GM12864 (cell line): ENCODE data around the gene CTSZ.

Experiments
- DNase-seq: peaks from one replicate; pipeline ENCODE4 v3.0.0-alpha.2; 2011; ENCODE audit warnings: low read depth
- H3K4me3 ChIP-seq: 2 replicates; pipeline ENCODE4 v1.5.1; 2011; ENCODE audit warnings: mild to moderate bottlenecking, low read depth, low read length, control low read depth
- CTCF ChIP-seq: IDR thresholded peaks from 2 replicates; pipeline ENCODE4 v1.5.1; 2011; ENCODE audit warnings: low read depth, mild to moderate bottlenecking, moderate library complexity, low read length, control low read depth, inconsistent platforms; ENCODE audit errors: missing control alignments

The CTSZ gene

GRCh38 chr20:59025511-59025910 lies 18.5 kb upstream of the CTSZ start:
- no peak for DNase-seq
- no peak overlapping the region for H3K4me3 ChIP-seq
- no peak for TF ChIP-seq CTCF

GRCh38 chr20:59025086-59025485 lies 18.0 kb upstream of the CTSZ start:
- no peak for TF ChIP-seq CTCF

GRCh38 chr20:59024111-59024530 lies 17.1 kb upstream of the CTSZ start:
- H3K4me3 ChIP-seq = no peak overlapping the region
- TF ChIP-seq CTCF = no peak
- DNase-seq = no peak

More at GRCh38 chr20:59025086-59025485, 18.0 kb upstream of the CTSZ start:
- DNase-seq = no peak
- no peak overlapping the region for H3K4me3 ChIP-seq

- no peak for DNase-seq
Measured at GRCh38 chr20:59023616-59024015, 16.6 kb upstream of the CTSZ start.

GRCh38 chr20:59022754-59023153 lies 15.7 kb upstream of the CTSZ start:
- TF ChIP-seq CTCF = no peak
- no peak for DNase-seq
- no peak overlapping the region for H3K4me3 ChIP-seq

More at GRCh38 chr20:59023616-59024015, 16.6 kb upstream of the CTSZ start:
- H3K4me3 ChIP-seq = no peak overlapping the region
- TF ChIP-seq CTCF = no peak

- H3K4me3 ChIP-seq = no peak overlapping the region
- DNase-seq = no peak
Measured at GRCh38 chr20:59020938-59021551, 14.0 kb upstream of the CTSZ start.

More at GRCh38 chr20:59020938-59021551, 14.0 kb upstream of the CTSZ start:
- no peak for TF ChIP-seq CTCF
